C4-2B (cell line): Measurements from ENCODE around the gene OR2A12.

ENCODE experiments used
- ZFX ChIP-seq: fragments of 450-650 bp; IDR thresholded peaks from 2 replicates; pipeline ENCODE4 v1.6.1; 2017
- TF ChIP-seq, protein P1 (sequence below): fragments of 450-650 bp; conservative IDR thresholded peaks from 2 replicates; pipeline ENCODE4 v1.5.1; 2017; ENCODE audit warnings: mild to moderate bottlenecking

DNA sequence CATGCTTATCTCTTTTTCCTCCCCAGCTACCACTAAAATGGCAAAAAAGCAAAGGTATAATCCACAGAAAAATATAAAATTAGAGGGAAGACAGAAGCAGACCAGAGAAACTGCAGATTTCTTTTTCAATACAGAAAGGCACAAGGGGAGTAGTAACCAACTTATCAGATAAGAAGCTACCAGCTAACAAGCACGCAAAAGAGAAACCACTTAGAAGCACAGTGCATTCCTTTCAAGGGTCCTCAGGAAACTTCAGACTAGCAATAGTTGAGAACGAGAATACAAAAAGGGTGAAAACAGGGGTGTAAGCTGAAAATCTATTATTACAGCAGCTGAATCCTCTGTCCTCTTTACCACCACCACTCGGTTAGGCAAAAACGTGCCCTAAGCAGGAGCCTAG is 47.2 kb upstream of the OR2A12 start:
- TF ChIP-seq, protein P1, sequence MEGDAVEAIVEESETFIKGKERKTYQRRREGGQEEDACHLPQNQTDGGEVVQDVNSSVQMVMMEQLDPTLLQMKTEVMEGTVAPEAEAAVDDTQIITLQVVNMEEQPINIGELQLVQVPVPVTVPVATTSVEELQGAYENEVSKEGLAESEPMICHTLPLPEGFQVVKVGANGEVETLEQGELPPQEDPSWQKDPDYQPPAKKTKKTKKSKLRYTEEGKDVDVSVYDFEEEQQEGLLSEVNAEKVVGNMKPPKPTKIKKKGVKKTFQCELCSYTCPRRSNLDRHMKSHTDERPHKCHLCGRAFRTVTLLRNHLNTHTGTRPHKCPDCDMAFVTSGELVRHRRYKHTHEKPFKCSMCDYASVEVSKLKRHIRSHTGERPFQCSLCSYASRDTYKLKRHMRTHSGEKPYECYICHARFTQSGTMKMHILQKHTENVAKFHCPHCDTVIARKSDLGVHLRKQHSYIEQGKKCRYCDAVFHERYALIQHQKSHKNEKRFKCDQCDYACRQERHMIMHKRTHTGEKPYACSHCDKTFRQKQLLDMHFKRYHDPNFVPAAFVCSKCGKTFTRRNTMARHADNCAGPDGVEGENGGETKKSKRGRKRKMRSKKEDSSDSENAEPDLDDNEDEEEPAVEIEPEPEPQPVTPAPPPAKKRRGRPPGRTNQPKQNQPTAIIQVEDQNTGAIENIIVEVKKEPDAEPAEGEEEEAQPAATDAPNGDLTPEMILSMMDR: no peak
- no peak for TF ChIP-seq ZFX
